ENCODE results near the gene MTUS2.

Gene MTUS2

DNA sequence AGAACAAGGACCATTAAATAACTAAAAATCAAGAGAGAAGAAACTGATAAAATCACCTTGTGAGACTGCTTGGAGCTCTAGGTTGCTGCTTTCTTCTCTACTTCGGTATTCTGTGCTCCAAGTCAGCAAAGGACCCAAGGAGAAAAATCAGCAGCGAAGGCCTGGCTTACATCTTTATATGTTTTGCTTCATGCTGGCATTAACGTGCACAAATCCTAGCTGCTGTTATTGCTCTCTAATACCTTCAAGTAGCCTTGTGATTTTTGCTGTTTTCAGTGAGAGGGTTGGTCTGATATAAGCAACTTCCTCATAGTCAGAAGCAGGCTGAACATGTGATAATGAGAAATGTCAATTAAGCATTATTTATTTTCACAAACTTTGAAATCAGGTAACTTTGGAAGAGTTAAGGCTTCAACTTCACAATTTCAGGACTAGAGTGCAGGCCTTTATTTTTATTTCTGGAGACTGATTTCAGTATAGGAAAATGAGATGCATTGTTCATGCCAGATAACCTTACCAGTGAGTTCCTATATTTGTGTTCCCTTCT, 410.2 kb downstream of the MTUS2 start:
- DNase-seq (ENCODE audit: low read depth, low spot score): no peak

DNA sequence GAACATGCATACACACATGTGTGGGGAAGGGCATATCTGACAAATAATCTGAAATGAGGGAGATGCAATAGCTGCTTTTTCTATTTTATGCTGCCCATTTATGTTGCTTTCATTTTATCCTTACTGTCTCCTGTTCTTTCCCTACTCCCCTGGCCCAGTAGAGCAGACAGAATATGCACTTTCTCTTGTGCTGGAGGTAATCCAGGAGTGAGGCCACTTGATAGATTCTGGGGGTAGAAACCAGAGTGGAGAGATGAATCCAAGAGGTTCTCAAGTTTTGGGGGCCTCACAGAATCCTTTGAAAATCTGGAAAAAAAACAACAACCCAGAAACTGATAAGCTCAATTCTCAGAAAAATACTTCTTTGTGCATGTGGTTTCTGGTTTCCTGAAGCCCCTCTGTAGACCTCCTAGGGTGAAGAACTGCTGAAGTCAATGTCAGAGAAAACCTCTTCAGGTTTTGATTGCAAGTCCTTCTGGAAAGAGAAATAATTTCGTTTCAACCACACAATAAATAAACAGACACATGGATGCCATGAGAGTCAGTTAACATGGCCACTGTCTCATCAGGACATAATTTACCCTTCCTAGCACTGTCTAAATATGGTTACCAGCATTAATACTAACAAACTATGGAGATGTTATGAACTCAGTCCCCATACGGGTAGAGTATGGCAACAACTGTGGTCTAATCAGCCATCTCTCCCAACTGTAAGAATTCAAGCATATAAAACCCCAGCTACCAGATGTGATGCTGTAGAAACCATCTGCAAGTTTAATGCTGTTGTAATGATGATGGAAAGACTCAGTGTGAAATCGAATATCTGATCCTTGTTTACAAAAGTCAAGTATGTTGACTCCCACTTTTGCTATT, 419.8 kb downstream of the MTUS2 start:
- DNase-seq (ENCODE audit: low read depth, low spot score): no peak

DNA sequence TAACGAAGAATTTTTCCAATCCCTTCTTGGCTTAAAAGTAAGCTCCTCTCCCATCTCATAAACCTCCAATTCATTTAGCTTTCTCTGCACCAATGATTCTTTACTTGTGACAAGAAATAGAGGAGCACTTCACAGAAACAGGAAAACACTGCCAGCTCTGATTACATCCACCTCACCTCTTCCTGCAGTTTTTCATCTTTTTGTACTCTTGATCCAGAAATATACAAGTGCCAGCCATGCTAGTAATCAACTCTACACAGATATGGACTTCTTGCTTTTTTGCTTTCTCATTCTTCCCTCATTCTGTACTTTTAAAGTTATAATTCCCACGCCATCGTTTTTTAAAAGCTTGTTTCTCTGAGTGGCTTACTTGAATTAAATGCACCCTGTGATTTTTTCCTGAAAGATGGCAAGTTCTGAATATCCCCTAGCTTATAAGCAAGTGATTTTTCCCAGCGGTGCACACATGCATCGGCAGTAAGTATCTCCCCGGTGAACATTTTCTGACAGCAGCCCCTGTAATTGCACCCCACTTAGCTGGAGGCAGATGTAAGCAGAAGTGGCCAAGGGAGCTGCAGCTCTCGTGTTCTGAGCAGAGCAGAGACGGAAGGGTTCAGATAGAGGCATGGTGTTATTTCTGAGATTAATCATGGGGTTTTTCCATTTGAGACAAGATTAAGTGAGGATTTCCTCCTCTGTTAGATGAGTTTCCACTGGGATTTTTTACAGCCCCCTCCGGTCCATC, 434.7 kb downstream of the MTUS2 start:
- DNase-seq (ENCODE audit: low read depth, low spot score): no peak

DNA sequence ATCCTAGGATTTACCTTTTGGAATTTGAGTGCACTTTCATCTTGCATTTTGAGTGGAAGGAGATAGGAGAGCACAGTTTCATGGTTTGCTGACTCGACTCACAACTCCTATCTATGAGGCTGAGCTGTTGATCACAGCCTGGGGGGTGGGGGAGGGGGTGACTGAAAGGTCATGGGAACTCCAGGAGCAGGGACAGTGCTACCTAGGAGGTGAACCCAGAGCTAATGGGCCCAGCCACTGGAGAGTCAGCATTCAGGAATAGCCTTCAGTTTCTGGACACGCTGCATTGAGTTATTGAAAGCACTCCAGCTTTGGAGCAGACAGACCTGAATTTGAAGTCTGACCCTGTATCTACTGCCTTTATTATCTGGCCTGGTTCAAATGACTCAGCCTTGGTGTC, 435.4 kb downstream of the MTUS2 start:
- DNase-seq (ENCODE audit: low read depth, low spot score): no peak

DNA sequence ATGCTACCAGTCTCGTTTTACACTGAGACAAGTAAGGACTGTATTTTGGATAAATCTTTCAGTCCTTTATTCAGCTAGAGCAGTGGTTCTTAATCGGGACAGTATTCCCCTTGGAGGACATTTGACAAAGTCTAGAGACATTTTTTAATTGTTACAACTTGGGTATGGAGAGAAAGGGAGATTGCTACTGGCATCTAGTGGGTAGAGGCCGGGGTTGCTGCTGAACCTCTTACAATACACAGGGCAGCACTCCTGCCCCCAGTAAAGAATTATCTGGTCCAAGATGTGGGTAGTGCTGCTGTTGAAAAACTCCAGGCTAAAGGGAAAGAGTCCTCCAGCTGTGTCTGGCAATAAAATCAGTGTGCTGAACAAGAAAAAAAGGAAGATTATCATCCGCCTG, 440.5 kb downstream of the MTUS2 start:
- no peak for DNase-seq (ENCODE audit: low read depth, low spot score)

DNA sequence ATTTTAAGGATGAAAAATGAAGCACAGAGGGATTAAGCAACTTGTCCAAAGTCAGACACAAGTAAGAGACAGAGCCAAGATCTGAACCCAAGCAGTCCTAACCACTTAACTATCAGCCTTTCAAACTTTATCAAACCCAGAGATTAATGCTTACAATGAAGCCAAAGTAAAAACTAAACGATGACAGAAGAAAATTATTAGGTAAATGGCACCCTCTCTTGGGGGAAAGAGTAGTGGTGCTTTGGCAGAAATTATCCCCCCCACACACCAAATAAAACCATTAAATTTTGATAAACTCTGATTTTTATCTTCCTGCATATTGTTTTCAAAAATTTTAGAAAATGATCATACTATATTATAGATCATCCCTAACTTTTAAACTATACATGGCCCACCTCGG, 446.1 kb downstream of the MTUS2 start:
- no peak for DNase-seq (ENCODE audit: low read depth, low spot score)

DNA sequence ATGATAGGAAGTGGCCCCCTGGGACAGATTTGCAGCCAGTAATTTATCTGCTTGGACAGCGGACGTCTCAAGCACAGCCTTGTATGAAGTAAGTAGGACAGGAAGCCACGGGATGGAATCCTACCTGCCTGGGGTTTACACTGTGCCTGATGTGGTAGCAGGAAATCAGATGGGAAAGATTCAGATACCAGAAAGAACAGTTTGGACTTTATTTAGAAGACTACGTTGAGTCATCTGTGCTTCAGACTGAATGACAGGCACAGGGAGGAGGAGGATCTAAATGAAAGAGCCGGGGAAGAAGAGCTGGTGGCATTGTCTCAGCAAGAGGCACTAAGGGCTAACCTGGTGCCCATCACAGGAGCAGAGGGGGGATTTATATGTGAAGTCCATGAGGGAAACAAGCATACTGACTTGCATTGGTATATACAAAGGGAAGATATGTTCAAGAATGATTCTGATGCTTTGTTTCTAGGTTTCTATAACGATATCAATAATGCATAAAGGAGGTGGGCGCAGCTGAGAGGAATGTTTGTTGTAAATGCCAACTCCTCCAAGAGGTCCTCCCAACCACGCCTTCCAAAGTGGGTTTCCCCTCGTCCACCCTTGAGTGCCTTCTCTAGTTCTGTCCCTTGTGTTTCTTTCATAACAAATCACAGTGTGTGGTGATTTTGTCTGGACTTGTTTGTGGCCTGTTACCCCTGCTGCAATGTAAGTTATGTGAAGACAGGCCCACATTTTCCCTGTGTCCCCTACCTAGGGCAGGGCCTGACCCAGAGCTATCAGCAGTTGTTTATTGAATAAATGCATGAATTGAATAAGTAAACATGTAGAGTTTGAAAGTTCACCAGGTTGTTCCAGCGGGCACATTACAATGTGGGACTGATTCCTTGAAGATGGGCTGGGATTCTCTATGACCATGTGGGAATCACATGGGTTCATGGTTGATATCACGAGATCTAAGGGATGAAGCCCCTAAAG, 446.9 kb downstream of the MTUS2 start:
- DNase-seq (ENCODE audit: low read depth, low spot score): no peak

DNA sequence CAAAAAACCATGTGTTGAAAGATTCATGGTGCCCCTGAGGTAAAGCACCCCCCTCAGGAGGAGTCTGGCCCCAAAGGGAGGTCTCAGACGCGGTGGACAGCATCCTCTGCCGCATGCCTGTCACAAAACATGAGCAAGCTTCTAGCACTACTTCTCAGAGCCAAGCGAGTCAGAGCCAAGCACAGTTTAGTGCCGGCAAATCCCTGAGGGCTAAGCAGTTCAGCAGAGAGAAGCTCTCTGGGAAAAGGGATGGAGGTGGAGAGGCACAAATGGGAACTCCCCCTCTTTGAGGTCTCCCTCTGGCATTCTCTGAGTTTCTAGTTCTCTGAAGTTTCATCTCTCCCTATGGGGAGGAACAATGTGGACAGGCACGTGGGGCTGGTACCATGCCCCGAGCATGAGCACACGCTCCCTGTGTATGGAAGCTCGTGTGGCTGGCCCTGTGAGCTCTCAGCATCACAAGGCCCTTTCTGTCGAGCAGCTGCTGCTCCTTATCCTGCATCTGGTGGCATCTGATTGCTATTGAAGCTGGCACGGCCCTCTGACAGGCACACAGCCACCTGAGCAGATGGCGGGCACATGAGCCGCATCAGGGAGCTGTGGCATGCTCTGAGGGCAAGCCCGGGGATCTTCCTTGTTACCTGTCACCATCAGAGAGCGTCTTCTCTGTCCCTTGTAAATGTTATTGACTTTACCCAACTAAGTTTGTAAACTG, 450.3 kb downstream of the MTUS2 start:
- no peak for DNase-seq (ENCODE audit: low read depth, low spot score)

DNA sequence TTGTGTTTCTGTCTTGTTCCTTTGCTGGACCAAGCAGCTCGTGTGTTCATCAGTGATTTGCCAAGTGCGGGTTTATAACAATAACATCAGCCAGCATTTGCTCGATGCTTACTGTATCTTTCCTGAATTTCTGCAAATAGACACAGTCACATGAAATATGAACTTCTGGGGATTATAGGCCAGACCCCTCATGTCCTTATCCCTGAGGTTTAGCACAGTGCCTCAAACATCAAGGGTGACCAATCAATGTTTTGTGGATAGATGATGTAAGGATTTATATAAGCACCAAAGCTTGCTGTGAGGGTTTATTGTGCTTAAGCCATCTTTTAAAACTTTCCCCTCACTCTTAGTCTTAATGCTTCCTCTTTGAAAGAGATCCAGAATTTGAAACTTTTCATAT, 451.5 kb downstream of the MTUS2 start:
- DNase-seq (ENCODE audit: low read depth, low spot score): no peak

DNA sequence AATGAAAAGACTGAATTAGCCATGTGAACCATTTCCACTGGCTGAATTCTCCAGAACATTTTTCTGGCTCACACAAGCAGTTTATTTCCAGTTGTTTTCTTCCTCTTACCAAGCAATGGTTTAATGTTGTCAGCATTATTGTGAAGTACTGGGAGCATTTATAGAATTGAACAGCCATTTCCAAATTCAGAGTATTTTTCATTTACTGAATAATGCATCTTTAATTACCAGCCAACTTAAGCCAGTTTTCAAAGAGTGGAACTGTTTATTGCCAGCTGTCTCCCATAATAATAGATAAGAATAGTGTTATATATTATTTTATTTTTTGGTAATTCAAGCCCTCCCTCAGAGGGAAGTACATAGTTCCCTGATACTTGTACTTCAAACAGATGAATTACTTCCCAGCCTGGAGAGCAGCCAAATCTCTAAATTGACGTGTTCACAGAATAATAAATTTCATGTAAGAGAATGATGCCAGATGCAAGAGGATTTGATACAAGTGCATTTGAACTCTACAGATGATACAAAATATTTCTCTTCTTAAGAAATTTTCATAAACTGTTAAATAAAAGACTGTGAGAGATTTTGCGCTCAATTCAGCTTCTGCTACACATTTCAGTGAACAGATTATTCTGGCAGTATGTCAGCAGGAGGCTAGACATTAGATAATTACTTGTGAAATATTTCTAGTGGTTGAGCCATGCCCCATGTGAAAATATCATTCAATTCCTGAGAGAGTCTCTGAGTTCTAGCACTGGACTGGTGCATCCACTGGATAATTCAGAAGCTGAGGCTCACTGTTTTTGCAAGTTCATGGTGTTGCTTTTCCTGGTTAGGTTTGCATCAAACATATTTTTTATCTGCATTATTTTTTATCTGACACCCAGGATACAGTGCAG, 459.5 kb downstream of the MTUS2 start:
- DNase-seq (ENCODE audit: low read depth, low spot score): no peak

DNA sequence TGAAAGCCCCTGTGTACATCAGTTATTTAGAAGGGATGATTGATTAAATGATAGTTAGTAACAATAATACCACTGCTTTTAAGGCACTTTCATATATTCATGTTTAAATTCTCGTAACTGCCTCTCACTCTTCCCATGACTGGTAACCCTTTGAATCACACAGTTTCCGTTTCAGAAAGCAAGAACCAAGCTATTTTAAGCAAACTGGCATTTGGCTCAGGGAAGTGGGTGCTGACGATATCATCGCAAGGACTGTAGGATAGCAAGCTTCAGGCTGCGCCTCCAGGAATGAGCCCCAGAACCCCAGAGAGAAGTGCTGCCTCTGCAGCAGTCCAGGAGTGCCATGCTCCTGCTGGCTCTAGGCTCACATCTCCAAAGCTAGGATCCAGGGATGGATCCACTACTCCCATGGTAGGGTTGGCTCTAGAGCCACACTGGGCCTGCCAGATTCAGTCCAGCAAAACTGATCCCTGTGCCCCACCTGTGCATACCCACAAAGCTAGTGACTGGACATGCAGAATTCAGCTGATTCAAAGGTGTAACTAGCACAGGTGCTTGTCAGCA, 461.9 kb downstream of the MTUS2 start:
- DNase-seq (ENCODE audit: low read depth, low spot score): no peak

DNA sequence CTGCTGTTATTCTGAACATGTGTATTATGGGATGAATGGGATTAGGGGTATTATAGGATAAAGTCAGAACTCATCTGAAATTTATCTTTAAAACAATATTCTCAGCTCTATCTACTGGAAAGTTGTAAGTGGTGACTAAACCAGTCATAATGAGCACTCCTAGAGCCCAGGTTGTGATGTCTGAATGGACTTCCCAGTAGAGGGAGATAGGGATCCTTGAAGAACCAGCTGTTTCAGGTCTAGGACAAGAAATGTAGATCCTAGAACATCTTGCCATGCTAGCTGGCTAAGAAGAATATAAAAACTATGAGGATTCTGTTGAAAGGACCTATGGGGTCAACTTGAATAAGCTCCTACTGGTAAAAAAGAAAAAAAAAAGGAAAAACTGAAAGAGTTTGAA, 464.6 kb downstream of the MTUS2 start:
- no peak for DNase-seq (ENCODE audit: low read depth, low spot score)

DNA sequence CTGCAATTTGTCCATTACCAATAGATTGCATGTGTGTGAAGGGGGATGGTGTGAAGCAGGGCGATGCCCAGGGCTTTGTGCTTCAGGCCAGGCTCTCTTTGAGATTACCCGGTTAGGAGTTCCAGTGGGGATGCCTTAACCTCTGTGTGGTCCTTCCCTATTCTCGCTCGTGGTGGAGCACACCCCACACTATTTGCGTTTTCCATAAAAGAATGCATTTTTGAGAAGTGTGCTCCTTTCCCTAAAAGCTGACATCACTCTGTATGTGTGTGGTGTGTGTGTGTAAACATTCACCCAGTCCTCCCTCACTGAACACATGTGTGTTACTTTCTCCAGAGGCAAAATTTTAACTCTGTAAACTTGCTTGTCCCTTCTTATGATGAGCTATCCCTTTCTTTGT, 467.1 kb downstream of the MTUS2 start:
- no peak for DNase-seq (ENCODE audit: low read depth, low spot score)

DNA sequence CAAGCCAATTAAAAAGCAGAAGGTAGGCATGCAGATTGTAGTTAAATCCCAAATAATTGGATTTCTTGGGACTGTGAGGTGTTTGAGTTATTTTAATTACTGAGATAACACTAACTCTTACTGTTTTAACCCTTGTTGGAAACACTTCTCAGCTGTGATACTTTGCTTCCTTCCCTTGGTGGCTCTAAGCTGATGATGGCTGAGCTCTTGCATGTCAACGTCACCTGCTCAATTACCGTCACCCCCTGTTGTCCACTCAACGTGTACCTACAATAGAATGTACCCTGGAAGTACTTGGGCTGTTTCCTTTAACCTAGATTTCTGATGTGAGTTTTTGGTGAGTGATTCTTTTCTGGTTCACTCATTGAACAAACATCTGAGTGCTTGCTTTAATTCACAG, 471.9 kb downstream of the MTUS2 start:
- no peak for DNase-seq (ENCODE audit: low read depth, low spot score)

DNA sequence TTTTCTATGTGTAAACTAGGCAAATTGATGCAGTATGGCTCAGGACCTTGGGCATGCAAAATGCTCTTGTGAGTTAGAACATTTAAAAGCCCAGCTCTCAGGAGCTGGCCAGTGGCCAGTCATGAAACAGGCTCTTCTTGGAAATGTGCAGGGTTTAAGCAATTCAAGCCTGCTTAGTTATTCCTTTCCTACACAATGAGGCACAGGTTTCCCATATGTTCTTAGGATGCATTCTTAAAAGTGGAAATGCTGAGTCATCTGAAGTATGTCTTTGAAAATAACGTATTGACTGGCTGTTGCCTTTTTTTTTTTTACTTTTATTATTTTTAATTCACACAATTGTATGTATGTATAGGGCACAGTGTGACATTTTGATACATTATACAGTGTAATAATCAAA, 474.7 kb downstream of the MTUS2 start:
- no peak for DNase-seq (ENCODE audit: low read depth, low spot score)

DNA sequence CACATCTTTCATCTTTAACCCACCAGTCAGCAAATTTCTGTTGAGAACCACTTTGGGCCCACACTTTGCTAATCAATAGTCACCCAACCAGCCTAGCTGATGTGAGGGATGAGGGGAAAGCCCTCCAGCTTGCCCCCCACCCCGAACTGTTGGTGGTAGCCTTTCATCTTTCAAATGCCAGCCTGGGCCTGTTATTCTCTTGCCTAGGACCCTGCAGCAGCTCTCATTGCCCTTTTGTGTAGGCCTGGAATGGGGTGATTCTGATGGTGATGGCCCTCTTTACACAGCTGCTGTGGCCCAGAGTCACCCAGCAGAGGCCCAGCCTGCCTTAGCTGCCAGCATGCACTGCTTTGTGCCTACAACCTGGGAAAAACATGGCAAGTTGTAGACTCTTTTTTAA, 480.9 kb downstream of the MTUS2 start:
- DNase-seq (ENCODE audit: low read depth, low spot score): no peak

DNA sequence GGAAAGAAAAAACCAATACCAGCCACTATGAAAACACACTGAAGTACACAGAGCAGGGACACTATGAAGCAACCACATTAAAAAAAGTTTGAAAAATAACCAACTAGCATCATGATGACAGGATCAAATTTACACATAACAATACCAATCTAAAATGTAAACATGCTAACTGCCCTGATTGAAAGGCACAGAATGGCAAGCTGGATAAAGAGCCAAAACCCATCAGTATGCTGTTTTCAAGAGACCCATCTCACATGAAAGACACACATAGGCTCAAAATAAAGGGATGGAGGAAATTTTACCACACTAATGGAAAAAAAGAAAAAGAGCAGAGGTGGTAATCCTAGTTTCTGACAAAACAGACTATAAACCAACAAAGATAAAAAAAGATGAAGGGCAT, 484.0 kb downstream of the MTUS2 start:
- DNase-seq (ENCODE audit: low read depth, low spot score): no peak

DNA sequence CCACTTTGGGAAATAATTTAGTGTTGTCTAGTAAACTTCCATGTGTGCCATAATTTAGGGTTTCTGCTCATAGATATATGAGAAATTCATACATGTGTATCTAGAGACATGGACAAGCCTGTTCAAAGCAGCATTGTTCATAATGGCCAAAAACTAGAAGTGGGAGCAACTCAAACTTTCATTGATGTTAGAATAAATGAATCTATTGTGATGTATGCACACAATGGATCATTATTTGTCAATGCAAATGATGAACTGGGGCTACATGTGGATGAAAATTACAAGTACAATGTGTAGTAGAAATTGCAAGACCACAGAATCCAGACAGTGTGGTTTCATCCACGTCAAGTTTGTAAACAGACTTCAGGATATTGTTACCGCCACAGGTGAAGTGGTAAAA, 490.7 kb downstream of the MTUS2 start:
- DNase-seq (ENCODE audit: low read depth, low spot score): no peak

DNA sequence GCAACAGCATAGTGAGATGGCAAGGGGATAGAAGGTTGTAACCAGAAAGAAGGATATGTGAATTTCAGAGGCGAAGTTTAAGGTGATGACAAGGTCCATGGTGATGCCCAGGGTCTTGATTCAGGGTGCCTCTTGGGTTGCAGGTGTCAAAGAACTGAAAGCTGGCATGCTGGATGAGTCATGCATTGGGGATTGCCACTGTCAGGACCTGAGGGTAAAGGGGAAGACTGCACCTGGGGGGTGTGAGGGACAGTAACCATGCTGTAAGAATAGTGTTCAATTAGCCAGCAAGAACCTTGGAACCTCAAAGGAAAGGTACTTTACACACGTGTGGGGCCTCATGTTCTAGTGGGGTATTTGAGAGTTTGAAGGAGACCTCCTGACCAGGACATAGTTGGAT, 495.7 kb downstream of the MTUS2 start:
- no peak for DNase-seq (ENCODE audit: low read depth, low spot score)

DNA sequence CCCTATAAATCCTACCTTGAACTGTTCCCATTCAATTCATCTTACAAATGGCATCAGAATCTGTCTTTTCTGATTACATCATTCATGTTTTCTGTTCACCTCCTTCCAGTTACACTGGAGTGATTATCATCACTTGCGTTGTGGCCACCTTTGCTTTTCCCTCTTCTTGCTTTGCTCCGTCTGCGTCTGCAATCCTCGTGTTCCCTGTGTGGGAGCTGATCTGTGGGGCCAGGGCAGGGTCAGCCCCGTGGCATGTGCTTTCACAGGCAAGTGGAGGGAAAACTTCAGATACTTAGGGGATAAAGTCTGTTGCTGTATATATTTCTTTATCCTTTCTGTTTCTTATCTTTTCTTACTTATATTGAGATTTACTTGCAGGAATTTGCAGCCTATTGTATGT, 497.7 kb downstream of the MTUS2 start:
- DNase-seq (ENCODE audit: low read depth, low spot score): no peak

Data from ELF-1 (cell line).